Astrocyte (in vitro differentiated cells and primary cell): ENCODE measurements around the gene TMEM94. TPM values are rescaled to one million over a fixed set of nuclear protein-coding genes. Genes with fewer than 3 reads are reported as not detected.

Source experiments
- DNase-seq: peaks from one replicate; pipeline ENCODE4 v3.0.0-alpha.2; 2010; ENCODE audit warnings: low read depth
- FAIRE-seq: peaks from 2 replicates; lab custom pipeline; 2011; peaks lifted over from hg19 to GRCh38; lab: Jason Lieb, UNC
- H2AFZ ChIP-seq: 2 replicates; pipeline ENCODE4 v1.6.0; 2012; ENCODE audit warnings: low read depth, low read length, inconsistent platforms
- H3K27ac ChIP-seq: 2 replicates; pipeline ENCODE4 v1.5.1; 2011; ENCODE audit warnings: low read depth, low read length, inconsistent platforms
- H3K27me3 ChIP-seq: 2 replicates; pipeline ENCODE4 v1.6.0; 2011; ENCODE audit warnings: low read length, inconsistent platforms; ENCODE audit not compliant: insufficient read depth
- H3K36me3 ChIP-seq: 2 replicates; pipeline ENCODE4 v1.5.1; 2011; ENCODE audit warnings: low read length, inconsistent platforms; ENCODE audit not compliant: insufficient read depth
- H3K4me1 ChIP-seq: 2 replicates; pipeline ENCODE4 v1.5.1; 2011; ENCODE audit warnings: low read length, inconsistent platforms; ENCODE audit not compliant: insufficient read depth
- H3K4me2 ChIP-seq: 2 replicates; pipeline ENCODE4 v1.6.0; 2012; ENCODE audit warnings: low read length, inconsistent platforms
- H3K4me3 ChIP-seq: 2 replicates; pipeline ENCODE4 v1.5.1; 2011; ENCODE audit warnings: low read depth, mild to moderate bottlenecking, low read length, inconsistent platforms; ENCODE audit not compliant: insufficient read depth
- H3K79me2 ChIP-seq: 2 replicates; pipeline ENCODE4 v1.6.0; 2012; ENCODE audit warnings: mild to moderate bottlenecking, low read length, inconsistent platforms; ENCODE audit not compliant: insufficient read depth
- H3K9ac ChIP-seq: 2 replicates; pipeline ENCODE4 v1.6.0; 2012; ENCODE audit warnings: mild to moderate bottlenecking, low read length, inconsistent platforms
- H3K9me3 ChIP-seq: 2 replicates; pipeline ENCODE4 v1.5.1; 2012; ENCODE audit warnings: low read depth, mild to moderate bottlenecking, low read length, inconsistent platforms; ENCODE audit not compliant: insufficient read depth
- H4K20me1 ChIP-seq: 2 replicates; pipeline ENCODE4 v1.6.0; 2012; ENCODE audit warnings: low read length, inconsistent platforms; ENCODE audit not compliant: insufficient read depth
- H3K27ac Mint-ChIP-seq: one replicate; pipeline ENCODE4 v1.8.0; 2021; ENCODE audit warnings: mild to moderate bottlenecking, mixed read lengths; ENCODE audit not compliant: unreplicated experiment
- H3K27me3 Mint-ChIP-seq: one replicate; pipeline ENCODE4 v1.8.0; 2021; ENCODE audit warnings: low read depth, mixed read lengths; ENCODE audit not compliant: unreplicated experiment
- H3K36me3 Mint-ChIP-seq: one replicate; pipeline ENCODE4 v1.8.0; 2021; ENCODE audit warnings: low read depth, mixed read lengths; ENCODE audit not compliant: unreplicated experiment
- H3K4me1 Mint-ChIP-seq: one replicate; pipeline ENCODE4 v1.8.0; 2021; ENCODE audit warnings: low read depth, mixed read lengths; ENCODE audit not compliant: unreplicated experiment
- H3K4me3 Mint-ChIP-seq: one replicate; pipeline ENCODE4 v1.8.0; 2021; ENCODE audit warnings: mild to moderate bottlenecking, moderate library complexity, mixed read lengths; ENCODE audit not compliant: unreplicated experiment
- H3K9me3 Mint-ChIP-seq: one replicate; pipeline ENCODE4 v1.8.0; 2021; ENCODE audit warnings: mild to moderate bottlenecking, mixed read lengths; ENCODE audit not compliant: unreplicated experiment
- CTCF ChIP-seq: IDR thresholded peaks from 2 replicates; pipeline ENCODE4 v1.5.1; 2011; ENCODE audit warnings: low read depth, mild to moderate bottlenecking, inconsistent platforms, low read length, moderate library complexity; ENCODE audit not compliant: insufficient read depth
- EZH2 ChIP-seq: IDR thresholded peaks from 2 replicates; pipeline ENCODE4 v1.6.1; 2012; ENCODE audit warnings: mild to moderate bottlenecking, low read length, inconsistent platforms; ENCODE audit not compliant: insufficient read depth
- total RNA-seq: library from RNA; stranded (reverse); gene quantifications from 2 replicates; pipeline ENCODE4 v1.2.1, GENCODE V29; 2021

The TMEM94 gene
- total RNA-seq, 1 donor from 2014 or later: 52.4 TPM

DNA sequence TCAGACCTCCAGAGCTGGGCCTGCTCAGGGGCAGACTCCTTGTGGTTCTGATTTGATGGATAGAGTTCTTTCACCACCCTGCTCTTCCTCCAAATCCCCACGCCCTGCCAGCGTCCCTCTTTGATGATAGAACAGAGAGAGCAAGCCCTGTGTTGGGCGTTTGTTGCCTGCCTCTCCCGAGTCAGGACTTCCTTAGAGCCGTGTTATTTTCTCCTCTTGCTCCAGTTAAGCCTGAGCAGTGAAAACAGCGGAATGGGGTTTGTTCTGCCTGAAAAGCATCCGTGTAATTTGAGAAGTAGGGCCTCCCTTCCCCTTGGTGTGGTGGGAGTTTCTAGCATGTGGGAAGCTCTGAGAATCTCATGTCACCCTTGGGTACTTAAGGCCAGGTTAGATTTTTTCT is 22.1 kb downstream of the TMEM94 start:
- H3K27ac ChIP-seq: no peak overlapping the region
- Mint-ChIP-seq H3K4me3 (no peak overlapping the region), H3K9me3 (no peaks in the 10 kb centered on the region), H3K27me3 (no peaks in the 10 kb centered on the region), H3K27ac (no peak overlapping the region), H3K36me3 (no peaks in the 10 kb centered on the region), H3K4me1 (peaks cover 19% of the 10 kb centered on the region)
- H3K27me3 ChIP-seq: no peaks in the 10 kb centered on the region
- TF ChIP-seq EZH2 (no peak), CTCF (no peak)
- no peak for FAIRE-seq
- no peak for DNase-seq
- H4K20me1 ChIP-seq: peaks cover 53% of the 10 kb centered on the region
- no peaks in the 10 kb centered on the region for H3K9me3 ChIP-seq
- H3K9ac ChIP-seq: no peak overlapping the region
- no peaks in the 10 kb centered on the region for H3K36me3 ChIP-seq
- no peak overlapping the region for H3K4me3 ChIP-seq
- H2AFZ ChIP-seq: no peak overlapping the region
- peaks cover 17% of the 10 kb centered on the region for H3K79me2 ChIP-seq
- H3K4me2 ChIP-seq: no peak overlapping the region
- peaks cover 22% of the 10 kb centered on the region for H3K4me1 ChIP-seq

DNA sequence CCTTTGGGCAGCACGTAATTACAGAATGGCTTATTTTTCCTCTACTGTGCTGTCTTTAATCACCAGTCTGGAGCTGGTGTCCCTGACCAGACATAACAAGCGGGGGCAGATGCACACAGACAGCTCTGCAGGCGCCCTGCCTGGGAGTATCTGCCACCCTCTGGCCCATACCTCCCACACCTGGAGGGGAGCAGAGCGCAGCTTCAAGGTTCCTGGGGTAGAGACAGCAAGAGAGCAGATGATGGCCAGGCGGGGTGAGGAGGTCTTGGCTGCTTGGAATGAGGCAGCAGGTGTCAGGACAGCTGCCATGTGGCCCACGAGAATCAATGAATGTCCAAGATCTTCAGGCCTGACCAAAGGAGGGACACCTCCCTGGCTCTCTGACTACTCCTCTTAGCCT is 23.8 kb downstream of the TMEM94 start:
- Mint-ChIP-seq H3K9me3 (no peaks in the 10 kb centered on the region), H3K4me3 (no peak overlapping the region), H3K4me1 (peaks cover 19% of the 10 kb centered on the region), H3K27ac (no peak overlapping the region), H3K36me3 (no peaks in the 10 kb centered on the region), H3K27me3 (no peaks in the 10 kb centered on the region)
- Histone ChIP-seq H3K9me3 (no peaks in the 10 kb centered on the region), H2AFZ (no peak overlapping the region), H3K79me2 (peaks cover 15% of the 10 kb centered on the region), H3K9ac (no peak overlapping the region), H3K36me3 (no peaks in the 10 kb centered on the region), H4K20me1 (peaks cover 53% of the 10 kb centered on the region), H3K4me3 (no peak overlapping the region), H3K27me3 (no peaks in the 10 kb centered on the region), H3K4me1 (peaks cover 18% of the 10 kb centered on the region), H3K4me2 (no peak overlapping the region), H3K27ac (no peak overlapping the region)
- TF ChIP-seq EZH2: no peak
- TF ChIP-seq CTCF: no peak
- FAIRE-seq (no peak), DNase-seq (no peak)

DNA sequence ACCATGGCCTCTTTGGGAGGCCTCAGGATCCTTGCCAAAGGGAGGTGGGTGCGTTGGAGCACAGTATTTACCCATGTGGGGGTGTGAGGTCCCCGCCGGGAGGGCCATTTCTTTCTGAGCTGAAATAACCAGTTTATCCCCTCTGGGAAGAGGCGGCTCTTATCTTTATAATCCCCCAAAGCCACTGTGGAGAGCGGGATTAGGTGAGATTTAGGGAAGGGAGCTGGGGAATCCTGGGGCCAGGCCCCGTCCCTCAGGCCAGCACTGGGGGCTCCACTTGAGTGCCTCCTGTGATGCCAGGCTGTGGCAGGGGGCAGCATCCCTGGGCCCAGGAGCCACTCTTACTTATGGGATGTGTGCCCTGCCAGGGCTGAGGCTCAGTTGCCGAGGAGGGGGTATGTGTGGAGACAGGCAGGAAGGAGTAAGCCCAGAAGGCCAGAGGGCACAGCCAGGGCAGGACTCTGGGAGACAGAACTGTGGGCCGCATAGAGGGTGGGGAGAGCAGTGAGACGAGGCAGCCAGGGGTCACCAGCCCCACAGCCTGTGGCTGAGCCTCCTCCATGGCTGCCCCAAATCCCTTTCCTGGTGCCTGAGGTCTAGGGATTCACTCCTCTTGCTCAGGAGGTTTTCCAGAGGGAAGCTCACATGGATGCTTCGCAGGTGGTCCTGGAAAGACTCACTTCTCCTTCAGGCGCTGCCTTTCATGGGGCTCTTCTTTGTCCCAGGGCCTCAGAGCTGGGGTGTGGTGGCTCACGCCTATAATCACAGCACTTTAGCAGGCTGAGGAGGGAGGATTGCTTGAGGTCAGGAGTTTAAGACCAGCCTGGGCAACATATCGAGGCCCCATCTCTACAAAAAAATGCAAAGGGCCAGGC is 25.0 kb downstream of the TMEM94 start:
- FAIRE-seq: no peak
- no peak for TF ChIP-seq EZH2
- no peak for TF ChIP-seq CTCF
- Histone ChIP-seq H3K9me3 (no peaks in the 10 kb centered on the region), H3K27me3 (no peaks in the 10 kb centered on the region), H2AFZ (no peak overlapping the region), H3K27ac (no peak overlapping the region), H3K4me2 (no peak overlapping the region), H4K20me1 (peaks cover 47% of the 10 kb centered on the region), H3K4me3 (no peak overlapping the region), H3K9ac (no peak overlapping the region), H3K79me2 (peaks cover 15% of the 10 kb centered on the region), H3K4me1 (peaks cover 7% of the 10 kb centered on the region), H3K36me3 (no peaks in the 10 kb centered on the region)
- H3K4me1 Mint-ChIP-seq: peaks cover 11% of the 10 kb centered on the region
- no peak overlapping the region for H3K27ac Mint-ChIP-seq
- H3K36me3 Mint-ChIP-seq: peaks cover 3% of the 10 kb centered on the region
- no peaks in the 10 kb centered on the region for H3K27me3 Mint-ChIP-seq
- H3K4me3 Mint-ChIP-seq: no peak overlapping the region
- DNase-seq: no peak
- H3K9me3 Mint-ChIP-seq: no peaks in the 10 kb centered on the region
